Small intestine (tissue), 7 donors: ENCODE data around the gene OR56A4. TPM values are rescaled to one million over a fixed set of nuclear protein-coding genes. Genes with fewer than 3 reads are reported as not detected.

Experiments
- DNase-seq, 2 donors: peaks; one replicate each; pipeline versions ENCODE4 v3.0.0 to v3.0.0-alpha.2; 2013
- FAIRE-seq: peaks from 2 replicates; lab custom pipeline; 2012; peaks lifted over from hg19 to GRCh38; lab: Jason Lieb, UNC
- H3K27ac ChIP-seq, 3 donors: one replicate each; pipeline ENCODE4 v1.5.1; 2013; ENCODE audit warnings: low read length in 2 of 3, mild to moderate bottlenecking in 2 of 3, control low read depth in 1 of 3, inconsistent platforms in 1 of 3, low read depth in 1 of 3, moderate library complexity in 1 of 3
- H3K27me3 ChIP-seq, 3 donors: one replicate each; pipeline ENCODE4 v1.6.1; 2013; ENCODE audit warnings: low read length in 3 of 3, inconsistent platforms in 1 of 3; ENCODE audit not compliant: control insufficient read depth in 3 of 3, insufficient read depth in 3 of 3
- H3K36me3 ChIP-seq, 3 donors: one replicate each; pipeline ENCODE4 v1.6.1; 2013; ENCODE audit warnings: low read length in 3 of 3, inconsistent platforms in 1 of 3, low read depth in 1 of 3, mild to moderate bottlenecking in 1 of 3, moderate library complexity in 1 of 3; ENCODE audit not compliant: control insufficient read depth in 3 of 3, insufficient read depth in 2 of 3
- H3K4me1 ChIP-seq, 3 donors: one replicate each; pipeline ENCODE4 v1.6.1; 2013; ENCODE audit warnings: low read length in 2 of 3, inconsistent platforms in 1 of 3, low read depth in 1 of 3, mild to moderate bottlenecking in 1 of 3, moderate library complexity in 1 of 3; ENCODE audit not compliant: control insufficient read depth in 3 of 3, insufficient read depth in 2 of 3
- H3K4me3 ChIP-seq, 3 donors: one replicate each; pipeline ENCODE4 v1.5.1; 2013; ENCODE audit warnings: low read length in 3 of 3, control low read depth in 1 of 3, inconsistent platforms in 1 of 3, low read depth in 1 of 3, mild to moderate bottlenecking in 1 of 3, moderate library complexity in 1 of 3
- H3K9me3 ChIP-seq, 2 donors: one replicate each; pipeline ENCODE4 v1.6.1; 2013; ENCODE audit warnings: low read depth in 1 of 2, low read length in 1 of 2; ENCODE audit not compliant: control insufficient read depth in 2 of 2, insufficient read depth in 1 of 2
- WGBS, 3 donors: extraction: QIAGEN DNeasy Blood & Tissue Kit; methylation state at CpG; one replicate each; pipeline ENCODE4 v1.1.7; 2013; 5-methylcytosine and 5-hydroxymethylcytosine counted together
- polyA plus RNA-seq, 4 donors: library from polyadenylated mRNA; stranded (reverse) in 3 of 4; unstranded in 1 of 4; fragments of 200-250 nt in 3 of 4; fragments of 120-200 nt in 1 of 4; gene quantifications; one replicate each; pipeline versions ENCODE4 v1.2.1 to v1.2.3, GENCODE V29; 2013
- donor health status: healthy with polysubstance abuse.
- donor health status: control.
- donor health status: control.
- donor health status: Bipolar disorder and iron deficiency.
- donor health status: healthy.

Gene OR56A4
- polyA plus RNA-seq, 4 donors = 0.01 TPM; not detected in 3

DNA sequence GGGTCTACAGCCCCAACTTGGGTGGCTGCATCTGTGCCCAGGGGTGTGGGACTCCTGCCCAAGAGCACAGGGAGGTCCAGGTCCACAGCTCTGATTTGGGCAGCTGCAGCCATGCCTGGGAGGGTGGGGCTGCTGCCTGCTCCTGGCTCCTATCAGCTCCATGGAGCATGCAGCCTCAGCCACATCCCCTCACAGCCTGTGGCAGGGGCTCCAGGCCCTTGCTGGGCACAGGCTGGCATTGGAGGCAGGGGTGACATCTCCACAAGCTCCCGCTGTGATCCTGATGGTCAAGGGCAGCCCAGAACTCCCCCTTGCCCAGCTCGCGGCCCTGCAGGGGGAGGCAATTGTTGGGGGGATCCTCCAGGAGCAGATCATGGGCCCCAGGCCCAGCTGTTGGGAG is 6.3 kb upstream of the OR56A4 start:
- no peak overlapping the region for H3K4me3 ChIP-seq
- no peaks in the 10 kb centered on the region for H3K4me1 ChIP-seq
- no peak overlapping the region for H3K27ac ChIP-seq
- DNase-seq = no peak
- 72 to 81% (median 74%) methylated on average over 3 of the region's 3 CpGs for WGBS, 3 donors
- FAIRE-seq = no peak
- peaks cover 0 to 4% of the 10 kb centered on the region in 2 donors for H3K9me3 ChIP-seq
- H3K36me3 ChIP-seq = no peaks in the 10 kb centered on the region
- no peaks in the 10 kb centered on the region for H3K27me3 ChIP-seq

DNA sequence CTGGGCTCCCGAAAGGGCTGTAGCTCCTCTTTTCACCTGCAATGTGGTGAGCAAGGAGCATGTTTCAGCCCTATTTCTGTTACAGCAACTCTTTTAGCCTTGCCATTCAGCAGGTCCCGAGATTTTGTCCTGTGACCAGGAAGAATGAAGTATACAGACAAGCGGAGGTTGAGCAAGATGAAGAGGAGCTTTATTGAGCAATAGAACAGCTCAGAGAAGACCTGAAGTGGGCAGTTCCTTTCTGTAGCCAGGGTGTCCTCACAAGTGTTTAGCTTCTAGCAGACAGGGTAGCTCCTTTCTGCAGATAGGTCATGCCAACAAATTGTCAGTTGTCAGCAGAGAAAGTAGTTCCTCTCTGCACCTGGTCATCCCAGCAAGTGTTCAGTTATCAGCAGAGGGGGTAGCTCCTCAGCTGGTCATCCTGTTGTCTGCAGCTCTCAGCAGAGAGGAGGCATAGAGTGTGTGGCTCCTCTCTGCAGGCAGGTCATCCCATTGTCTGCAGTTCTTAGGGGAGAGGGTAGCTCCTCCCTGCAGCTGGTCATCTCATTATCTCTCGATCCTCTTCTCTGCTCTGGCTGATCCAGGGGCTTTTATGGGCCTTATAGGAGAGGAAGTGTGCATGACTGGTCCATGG is 5.4 kb upstream of the OR56A4 start:
- H3K4me1 ChIP-seq = no peaks in the 10 kb centered on the region
- no peaks in the 10 kb centered on the region for H3K27me3 ChIP-seq
- DNase-seq (no peak), FAIRE-seq (no peak)
- 59 to 77% (median 70%) methylated on average over 4 of the region's 4 CpGs for WGBS, 3 donors
- no peak overlapping the region for H3K4me3 ChIP-seq
- H3K9me3 ChIP-seq = peaks cover 0 to 4% of the 10 kb centered on the region in 2 donors
- no peaks in the 10 kb centered on the region for H3K36me3 ChIP-seq
- no peak overlapping the region for H3K27ac ChIP-seq

DNA sequence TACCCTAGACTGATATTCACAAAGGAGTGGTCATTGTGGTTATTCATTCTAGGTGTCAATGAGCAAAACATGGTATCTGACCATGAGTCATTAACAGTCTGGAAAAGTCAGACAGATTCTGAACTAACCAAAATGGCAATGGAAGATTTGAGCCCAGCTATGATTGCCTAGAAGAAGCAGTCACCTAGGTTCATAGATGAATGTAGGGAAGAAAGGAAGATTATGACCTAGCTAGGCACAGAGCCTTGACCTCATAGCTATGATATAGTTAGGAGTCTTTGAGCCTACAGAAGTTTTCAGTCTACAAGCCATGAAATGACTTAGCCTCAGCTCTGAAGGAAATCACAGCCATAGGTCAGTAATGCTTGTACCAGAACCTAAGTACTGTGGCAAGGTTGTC is 351 bp downstream of the OR56A4 start:
- Histone ChIP-seq H3K4me3 (no peak overlapping the region), H3K9me3 (no peaks in the 10 kb centered on the region), H3K36me3 (no peaks in the 10 kb centered on the region), H3K4me1 (no peaks in the 10 kb centered on the region), H3K27me3 (peaks cover 0 to 3% (median 0%) of the 10 kb centered on the region in 3 donors), H3K27ac (no peak overlapping the region)
- FAIRE-seq = no peak
- DNase-seq = no peak

DNA sequence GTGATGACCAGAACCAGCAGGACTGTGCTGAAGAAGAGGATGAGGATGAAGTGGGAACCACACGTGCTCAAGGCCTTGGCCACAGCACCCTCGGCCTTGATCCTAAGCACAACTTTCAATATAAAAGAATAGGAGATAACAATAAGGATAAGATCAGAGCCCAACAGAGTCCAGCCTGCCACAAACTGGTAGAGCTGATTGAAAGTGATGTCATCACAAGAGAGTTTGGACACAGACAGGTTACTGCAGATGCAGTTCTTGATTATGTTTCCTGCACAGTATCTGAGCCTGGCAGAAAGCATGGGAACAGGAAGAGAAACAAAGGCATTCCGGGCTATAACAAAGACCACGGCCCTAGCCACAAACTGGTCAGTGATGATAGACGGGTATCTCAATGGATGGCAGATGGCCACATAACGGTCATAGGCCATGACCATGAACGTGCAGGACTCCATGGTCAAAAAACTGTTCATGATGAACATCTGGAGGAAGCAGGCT is 4.5 kb downstream of the OR56A4 start:
- H3K27me3 ChIP-seq = peaks cover 0 to 3% (median 0%) of the 10 kb centered on the region in 3 donors
- no peak overlapping the region for H3K4me3 ChIP-seq
- H3K36me3 ChIP-seq = no peaks in the 10 kb centered on the region
- FAIRE-seq (no peak), DNase-seq (no peak)
- H3K9me3 ChIP-seq = no peaks in the 10 kb centered on the region
- no peaks in the 10 kb centered on the region for H3K4me1 ChIP-seq
- no peak overlapping the region for H3K27ac ChIP-seq
- 63 to 78% (median 71%) methylated on average over 7 of the region's 7 CpGs for WGBS, 3 donors

DNA sequence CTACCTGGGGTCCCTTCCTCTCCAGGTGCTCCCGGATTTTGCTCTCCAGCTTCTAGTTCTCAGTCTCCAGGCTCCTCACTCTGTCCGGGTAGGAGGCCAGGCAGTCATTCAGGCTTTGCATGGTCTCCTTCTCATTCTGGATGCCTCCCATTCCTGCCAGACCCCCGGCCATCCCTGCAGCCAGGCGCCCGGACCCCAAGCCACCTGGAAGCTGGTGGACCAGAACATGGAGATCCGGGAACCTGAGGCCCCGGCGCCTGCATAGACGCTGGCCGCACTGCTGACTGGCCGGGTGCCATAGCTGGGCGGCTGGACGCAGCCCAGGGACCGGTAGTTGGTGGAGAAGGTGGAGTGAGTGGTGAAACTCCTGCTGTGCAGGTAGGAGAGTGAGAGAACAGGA is 12.0 kb downstream of the OR56A4 start:
- H3K4me3 ChIP-seq = no peak overlapping the region
- H3K27me3 ChIP-seq = no peaks in the 10 kb centered on the region
- no peaks in the 10 kb centered on the region for H3K4me1 ChIP-seq
- no peaks in the 10 kb centered on the region for H3K36me3 ChIP-seq
- no peak for DNase-seq
- H3K27ac ChIP-seq = no peak overlapping the region
- H3K9me3 ChIP-seq = no peaks in the 10 kb centered on the region
- no peak for FAIRE-seq
- 81 to 87% (median 84%) methylated on average over 14 of the region's 14 CpGs for WGBS, 3 donors

DNA sequence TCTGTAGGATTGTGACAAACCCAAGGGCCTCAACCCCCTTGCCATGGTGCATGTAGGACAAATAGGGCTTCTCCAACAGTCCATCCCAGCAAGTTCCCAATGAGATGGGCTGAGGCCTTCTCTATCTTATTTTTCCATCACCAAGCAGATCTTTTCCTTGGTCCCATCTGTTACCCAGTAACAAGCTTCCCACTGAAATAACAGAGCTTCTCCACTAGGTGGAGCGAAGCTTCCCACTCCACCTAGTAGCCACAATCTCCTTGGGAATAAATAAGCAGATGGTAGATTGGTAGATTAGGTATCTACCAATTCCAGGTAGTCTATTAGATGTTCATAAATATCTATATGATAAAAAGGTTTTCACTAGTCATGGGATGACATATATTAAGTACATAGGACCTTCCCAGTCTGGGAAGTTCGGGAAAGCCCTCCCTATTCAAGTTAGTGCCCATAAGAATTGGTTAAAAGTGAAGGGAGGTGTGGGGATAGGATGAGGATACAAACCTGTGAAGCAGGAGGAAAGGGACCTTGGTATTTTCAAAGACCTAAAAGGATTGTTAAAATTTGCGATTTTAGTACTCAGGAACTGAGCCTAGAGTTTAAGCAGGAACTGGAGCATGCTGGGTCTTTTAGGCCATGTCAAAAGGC is 14.0 kb downstream of the OR56A4 start:
- Histone ChIP-seq H3K36me3 (no peaks in the 10 kb centered on the region), H3K4me1 (no peaks in the 10 kb centered on the region), H3K27me3 (no peaks in the 10 kb centered on the region), H3K9me3 (no peaks in the 10 kb centered on the region), H3K27ac (no peak overlapping the region), H3K4me3 (no peak overlapping the region)
- no peak for FAIRE-seq
- DNase-seq = peak; percentile 11 to 25
- 38 to 48% (median 45%) methylated on average over 3 of the region's 3 CpGs for WGBS, 3 donors

DNA sequence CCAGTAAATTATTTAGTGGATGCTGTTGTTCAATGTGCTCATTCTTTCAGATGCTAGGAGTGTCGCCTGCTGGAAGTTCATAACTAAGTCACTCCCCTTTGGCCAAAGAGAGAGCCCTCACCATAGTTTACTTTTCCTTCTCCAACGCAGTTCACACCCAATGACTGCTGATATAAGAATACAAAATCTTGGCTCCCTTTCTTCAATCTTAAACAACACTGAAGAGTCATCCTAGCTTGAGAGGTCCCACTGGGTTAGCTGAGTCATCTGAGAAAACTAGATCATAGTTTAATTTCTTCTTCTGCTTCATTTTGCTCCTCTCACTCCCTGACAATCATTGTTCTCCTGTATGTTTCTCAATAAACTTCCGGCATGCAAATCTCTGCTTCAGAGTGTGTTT is 14.6 kb downstream of the OR56A4 start:
- WGBS, 3 donors = 64 to 71% (median 67%) methylated on average over 3 of the region's 3 CpGs
- H3K4me3 ChIP-seq = no peak overlapping the region
- FAIRE-seq = no peak

DNA sequence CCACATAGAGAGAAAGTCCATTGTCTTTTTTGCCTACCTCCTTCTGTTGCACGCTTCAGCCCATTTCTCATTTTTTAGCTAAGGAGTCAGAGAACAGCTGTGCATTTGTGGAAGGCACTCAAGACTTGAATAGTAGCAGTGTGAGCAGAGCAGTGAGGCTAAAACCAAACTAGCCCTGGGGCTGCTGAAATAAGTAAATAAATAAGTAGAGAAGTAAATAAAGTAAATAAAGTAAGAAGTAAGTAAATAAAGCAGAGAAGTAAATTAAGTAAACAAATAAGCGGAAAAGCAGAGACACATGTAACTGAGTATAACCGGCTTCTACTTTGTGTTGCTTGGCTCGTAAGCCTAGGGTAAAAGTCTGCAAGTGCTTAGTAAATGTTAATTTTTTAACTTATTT is 17.5 kb downstream of the OR56A4 start:
- H3K9me3 ChIP-seq = no peaks in the 10 kb centered on the region
- no peaks in the 10 kb centered on the region for H3K27me3 ChIP-seq
- FAIRE-seq = no peak
- no peak overlapping the region for H3K4me3 ChIP-seq
- no peaks in the 10 kb centered on the region for H3K4me1 ChIP-seq
- no peak overlapping the region for H3K27ac ChIP-seq
- DNase-seq = no peak
- no peaks in the 10 kb centered on the region for H3K36me3 ChIP-seq
- 38 to 67% (median 53%) methylated on average over 4 of the region's 4 CpGs for WGBS, 3 donors

More for the DNA sequence above, 14.6 kb downstream of the OR56A4 start:
- Histone ChIP-seq H3K9me3 (no peaks in the 10 kb centered on the region), H3K4me1 (no peaks in the 10 kb centered on the region), H3K36me3 (no peaks in the 10 kb centered on the region), H3K27me3 (no peaks in the 10 kb centered on the region), H3K27ac (no peak overlapping the region)
- no peak for DNase-seq
